HEK293 (cell line): ENCODE results near the gene DCLK3.

Experiments
- CTCF ChIA-PET: fragments of 350-600 bp; formaldehyde crosslinking; extraction: SDS; loops from one replicate; lab custom pipeline; 2021; ENCODE audit warnings: antibody characterized with exemption; lab: Yijun Ruan, JAX
- POLR2A ChIA-PET: fragments of 300-600 bp; formaldehyde crosslinking; extraction: SDS; loops from one replicate; lab custom pipeline; 2020; ENCODE audit warnings: antibody characterized with exemption, inconsistent platforms; lab: Yijun Ruan, JAX
- H3K27ac ChIP-seq: fragments of 200-500 bp; sonication (Bioruptor generic); 2 replicates; pipeline ENCODE4 v1.5.1; 2014; ENCODE audit warnings: low read depth, low read length, control low read depth, inconsistent platforms; ENCODE audit errors: extremely low read depth
- H3K36me3 ChIP-seq, 2 experiments: fragments of 200-500 bp in 1 of 2; sonication (Bioruptor generic) in 1 of 2; 1 replicate in 1 of 2; 2 replicates in 1 of 2; pipeline ENCODE4 v1.5.1; 2014 to 2017; ENCODE audit warnings: inconsistent platforms in 2 of 2, low read length in 2 of 2; ENCODE audit not compliant: control insufficient read depth in 2 of 2, insufficient read depth in 1 of 2
- H3K4me1 ChIP-seq: fragments of 200-500 bp; sonication (Bioruptor generic); 2 replicates; pipeline ENCODE4 v1.5.1; 2014; ENCODE audit warnings: mild to moderate bottlenecking, low read length, inconsistent platforms; ENCODE audit not compliant: control insufficient read depth, insufficient read depth
- H3K4me3 ChIP-seq: 2 replicates; pipeline ENCODE4 v1.5.1; 2011; ENCODE audit warnings: low read depth, mild to moderate bottlenecking, control low read depth, low read length, moderate library complexity
- H3K9me3 ChIP-seq: fragments of 200-500 bp; sonication (Bioruptor generic); 2 replicates; pipeline ENCODE4 v1.5.1; 2014; ENCODE audit warnings: low read depth, low read length, inconsistent platforms; ENCODE audit not compliant: control insufficient read depth, insufficient read depth
- KLF9 ChIP-seq: fragments of 450-650 bp; formaldehyde crosslinking; IDR thresholded peaks from 2 replicates; pipeline ENCODE4 v1.5.1; 2016; ENCODE audit warnings: missing biosample characterization, missing genetic modification characterization, low read depth
- MEIS1 ChIP-seq: sonication (generic); formaldehyde crosslinking; IDR thresholded peaks from 2 replicates; pipeline ENCODE4 v1.8.1; 2022; ENCODE audit warnings: missing genetic modification reagents, mild to moderate bottlenecking, borderline replicate concordance
- MYNN ChIP-seq: fragments of 450-650 bp; formaldehyde crosslinking; IDR thresholded peaks from 2 replicates; pipeline ENCODE4 v1.5.1; 2016; ENCODE audit warnings: missing biosample characterization, missing genetic modification characterization, borderline replicate concordance
- MZF1 ChIP-seq: fragments of 450-650 bp; formaldehyde crosslinking; IDR thresholded peaks from 2 replicates; pipeline ENCODE4 v1.5.1; 2017; ENCODE audit warnings: missing biosample characterization, missing genetic modification characterization, borderline replicate concordance
- WT1 ChIP-seq: fragments of 450-650 bp; formaldehyde crosslinking; IDR thresholded peaks from 2 replicates; pipeline ENCODE4 v1.5.1; 2016; ENCODE audit warnings: missing biosample characterization, missing genetic modification characterization
- YY1 ChIP-seq: fragments of 450-650 bp; formaldehyde crosslinking; IDR thresholded peaks from 2 replicates; pipeline ENCODE4 v1.5.1; 2018; ENCODE audit warnings: missing biosample characterization, missing genetic modification characterization
- ZBTB21 ChIP-seq: fragments of 450-650 bp; formaldehyde crosslinking; IDR thresholded peaks from 2 replicates; pipeline ENCODE4 v1.5.1; 2017; ENCODE audit warnings: missing biosample characterization, missing genetic modification characterization
- ZNF138 ChIP-seq: fragments of 450-650 bp; formaldehyde crosslinking; IDR thresholded peaks from 2 replicates; pipeline ENCODE4 v1.5.1; 2016; ENCODE audit warnings: missing biosample characterization, missing genetic modification characterization, borderline replicate concordance
- ZNF23 ChIP-seq: fragments of 450-650 bp; formaldehyde crosslinking; IDR thresholded peaks from 2 replicates; pipeline ENCODE4 v1.5.1; 2016; ENCODE audit warnings: missing biosample characterization, missing genetic modification characterization, borderline replicate concordance
- ZNF311 ChIP-seq: fragments of 450-650 bp; formaldehyde crosslinking; IDR thresholded peaks from 2 replicates; pipeline ENCODE4 v1.5.1; 2017; ENCODE audit warnings: missing biosample characterization, missing genetic modification characterization, borderline replicate concordance
- ZNF433 ChIP-seq: fragments of 450-650 bp; formaldehyde crosslinking; IDR thresholded peaks from 2 replicates; pipeline ENCODE4 v1.5.1; 2016; ENCODE audit warnings: missing biosample characterization, missing genetic modification characterization, low read depth
- ZNF473 ChIP-seq: fragments of 450-650 bp; formaldehyde crosslinking; IDR thresholded peaks from 2 replicates; pipeline ENCODE4 v1.5.1; 2017; ENCODE audit warnings: missing biosample characterization, missing genetic modification characterization
- ZNF501 ChIP-seq: fragments of 450-650 bp; formaldehyde crosslinking; IDR thresholded peaks from 2 replicates; pipeline ENCODE4 v1.5.1; 2016; ENCODE audit warnings: missing biosample characterization, missing genetic modification characterization
- ZNF600 ChIP-seq: fragments of 450-650 bp; formaldehyde crosslinking; IDR thresholded peaks from 2 replicates; pipeline ENCODE4 v1.5.1; 2016; ENCODE audit warnings: missing biosample characterization, missing genetic modification characterization
- ZNF621 ChIP-seq: fragments of 450-650 bp; formaldehyde crosslinking; IDR thresholded peaks from 2 replicates; pipeline ENCODE4 v1.5.1; 2017; ENCODE audit warnings: missing biosample characterization, missing genetic modification characterization
- ZNF629 ChIP-seq: fragments of 450-650 bp; formaldehyde crosslinking; IDR thresholded peaks from 2 replicates; pipeline ENCODE4 v1.5.1; 2017; ENCODE audit warnings: missing biosample characterization, missing genetic modification characterization
- ZNF660 ChIP-seq: fragments of 450-650 bp; IDR thresholded peaks from 2 replicates; pipeline ENCODE4 v1.5.1; 2018; ENCODE audit warnings: missing biosample characterization, mild to moderate bottlenecking, missing genetic modification characterization
- ZNF664 ChIP-seq: fragments of 450-650 bp; formaldehyde crosslinking; IDR thresholded peaks from 2 replicates; pipeline ENCODE4 v1.5.1; 2016; ENCODE audit warnings: missing biosample characterization, missing genetic modification characterization
- ZNF701 ChIP-seq: fragments of 450-650 bp; formaldehyde crosslinking; IDR thresholded peaks from 2 replicates; pipeline ENCODE4 v1.5.1; 2016; ENCODE audit warnings: missing biosample characterization, missing genetic modification characterization
- TF ChIP-seq, protein P1 (sequence below): fragments of 450-650 bp; formaldehyde crosslinking; IDR thresholded peaks from 2 replicates; pipeline ENCODE4 v1.5.1; 2016; ENCODE audit warnings: missing biosample characterization, missing genetic modification characterization
- TF ChIP-seq, protein P2 (sequence below): fragments of 450-650 bp; formaldehyde crosslinking; IDR thresholded peaks from 2 replicates; pipeline ENCODE4 v1.5.1; 2017; ENCODE audit warnings: missing biosample characterization, mild to moderate bottlenecking, missing genetic modification characterization, moderate library complexity
- TF ChIP-seq, protein P3 (sequence below): fragments of 450-650 bp; formaldehyde crosslinking; IDR thresholded peaks from 2 replicates; pipeline ENCODE4 v1.5.1; 2017; ENCODE audit warnings: missing biosample characterization, missing genetic modification characterization
- TF ChIP-seq, protein P4 (sequence below): fragments of 450-650 bp; formaldehyde crosslinking; IDR thresholded peaks from 2 replicates; pipeline ENCODE4 v1.5.1; 2016; ENCODE audit warnings: missing biosample characterization, missing genetic modification characterization
- TF ChIP-seq, protein P5 (sequence below): fragments of 450-650 bp; formaldehyde crosslinking; IDR thresholded peaks from 2 replicates; pipeline ENCODE4 v1.5.1; 2016; ENCODE audit warnings: missing biosample characterization, missing genetic modification characterization

DCLK3 gene

DNA sequence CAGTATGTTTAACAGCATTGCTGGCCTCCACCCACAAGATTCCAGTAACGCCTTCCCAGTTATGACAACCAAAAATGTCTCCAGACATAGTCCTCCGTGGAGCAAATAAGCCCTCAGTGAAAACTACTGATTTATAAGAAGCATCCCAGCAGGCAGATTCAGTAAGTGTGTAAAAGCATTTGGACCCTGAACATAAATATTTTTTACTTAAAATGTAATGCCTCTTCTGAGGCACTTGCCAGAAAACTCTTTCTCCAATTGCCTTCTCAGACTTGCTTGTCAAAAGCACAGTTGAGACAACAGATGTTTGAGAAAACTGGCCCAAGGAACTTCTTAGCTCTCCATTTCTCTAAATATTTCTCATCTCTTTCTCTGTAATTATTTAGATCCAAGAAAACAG is 31.8 kb upstream of the DCLK3 start (continued):
- TF ChIP-seq MEIS1 (CRISPR knock-in tag) = no peak
- TF ChIP-seq YY1 (tag by site-specific recombination) = no peak
- TF ChIP-seq, protein P1, sequence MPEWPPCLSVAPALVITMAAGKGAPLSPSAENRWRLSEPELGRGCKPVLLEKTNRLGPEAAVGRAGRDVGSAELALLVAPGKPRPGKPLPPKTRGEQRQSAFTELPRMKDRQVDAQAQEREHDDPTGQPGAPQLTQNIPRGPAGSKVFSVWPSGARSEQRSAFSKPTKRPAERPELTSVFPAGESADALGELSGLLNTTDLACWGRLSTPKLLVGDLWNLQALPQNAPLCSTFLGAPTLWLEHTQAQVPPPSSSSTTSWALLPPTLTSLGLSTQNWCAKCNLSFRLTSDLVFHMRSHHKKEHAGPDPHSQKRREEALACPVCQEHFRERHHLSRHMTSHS (tag by site-specific recombination) = no peak
- TF ChIP-seq ZNF660 = no peak
- TF ChIP-seq, protein P2, sequence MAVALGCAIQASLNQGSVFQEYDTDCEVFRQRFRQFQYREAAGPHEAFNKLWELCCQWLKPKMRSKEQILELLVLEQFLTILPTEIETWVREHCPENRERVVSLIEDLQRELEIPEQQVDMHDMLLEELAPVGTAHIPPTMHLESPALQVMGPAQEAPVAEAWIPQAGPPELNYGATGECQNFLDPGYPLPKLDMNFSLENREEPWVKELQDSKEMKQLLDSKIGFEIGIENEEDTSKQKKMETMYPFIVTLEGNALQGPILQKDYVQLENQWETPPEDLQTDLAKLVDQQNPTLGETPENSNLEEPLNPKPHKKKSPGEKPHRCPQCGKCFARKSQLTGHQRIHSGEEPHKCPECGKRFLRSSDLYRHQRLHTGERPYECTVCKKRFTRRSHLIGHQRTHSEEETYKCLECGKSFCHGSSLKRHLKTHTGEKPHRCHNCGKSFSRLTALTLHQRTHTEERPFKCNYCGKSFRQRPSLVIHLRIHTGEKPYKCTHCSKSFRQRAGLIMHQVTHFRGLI (tag by site-specific recombination) = no peak
- TF ChIP-seq WT1 = no peak

DNA sequence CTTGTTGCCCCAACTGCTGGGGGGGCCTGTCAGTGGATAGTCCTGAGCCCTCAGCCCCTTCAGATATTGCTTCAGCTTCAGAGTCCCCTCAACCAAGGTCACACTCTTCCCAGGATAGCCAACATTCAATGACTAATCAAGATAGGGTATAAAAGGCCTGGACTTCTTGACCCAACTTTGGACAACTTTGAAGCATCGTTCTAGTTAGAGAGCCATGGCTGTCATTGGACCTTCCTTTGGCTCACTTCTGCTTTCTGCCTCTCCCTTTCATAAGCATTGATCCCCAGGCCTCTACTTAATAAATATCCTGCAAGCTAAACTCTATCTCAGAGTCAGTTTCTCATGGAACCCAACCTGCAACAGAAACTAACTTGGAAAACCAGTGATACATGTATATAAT is 31.3 kb upstream of the DCLK3 start:
- H3K4me3 ChIP-seq = no peak overlapping the region
- CTCF ChIA-PET = interaction anchor here (0.7 kb wide), 1 partner anchor 905 kb away, joined by 3 read pairs; no protein-coding TSS in a partner anchor
- H3K4me1 ChIP-seq = no peaks in the 10 kb centered on the region
- no peaks in the 10 kb centered on the region for H3K9me3 ChIP-seq
- no peak overlapping the region for H3K27ac ChIP-seq
- no peaks in the 10 kb centered on the region for H3K36me3 ChIP-seq
- POLR2A ChIA-PET = no interaction called here
- TF ChIP-seq, protein P1 (tag by site-specific recombination) = no peak
- TF ChIP-seq ZNF629 (tag by site-specific recombination) = no peak
- no peak for TF ChIP-seq ZNF501 (tag by site-specific recombination)
- TF ChIP-seq ZNF433 (tag by site-specific recombination) = no peak
- TF ChIP-seq ZNF311 (tag by site-specific recombination) = no peak
- TF ChIP-seq ZBTB21 (tag by site-specific recombination) = no peak
- TF ChIP-seq, protein P3, sequence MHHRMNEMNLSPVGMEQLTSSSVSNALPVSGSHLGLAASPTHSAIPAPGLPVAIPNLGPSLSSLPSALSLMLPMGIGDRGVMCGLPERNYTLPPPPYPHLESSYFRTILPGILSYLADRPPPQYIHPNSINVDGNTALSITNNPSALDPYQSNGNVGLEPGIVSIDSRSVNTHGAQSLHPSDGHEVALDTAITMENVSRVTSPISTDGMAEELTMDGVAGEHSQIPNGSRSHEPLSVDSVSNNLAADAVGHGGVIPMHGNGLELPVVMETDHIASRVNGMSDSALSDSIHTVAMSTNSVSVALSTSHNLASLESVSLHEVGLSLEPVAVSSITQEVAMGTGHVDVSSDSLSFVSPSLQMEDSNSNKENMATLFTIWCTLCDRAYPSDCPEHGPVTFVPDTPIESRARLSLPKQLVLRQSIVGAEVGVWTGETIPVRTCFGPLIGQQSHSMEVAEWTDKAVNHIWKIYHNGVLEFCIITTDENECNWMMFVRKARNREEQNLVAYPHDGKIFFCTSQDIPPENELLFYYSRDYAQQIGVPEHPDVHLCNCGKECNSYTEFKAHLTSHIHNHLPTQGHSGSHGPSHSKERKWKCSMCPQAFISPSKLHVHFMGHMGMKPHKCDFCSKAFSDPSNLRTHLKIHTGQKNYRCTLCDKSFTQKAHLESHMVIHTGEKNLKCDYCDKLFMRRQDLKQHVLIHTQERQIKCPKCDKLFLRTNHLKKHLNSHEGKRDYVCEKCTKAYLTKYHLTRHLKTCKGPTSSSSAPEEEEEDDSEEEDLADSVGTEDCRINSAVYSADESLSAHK = no peak
- no peak for TF ChIP-seq ZNF138 (tag by site-specific recombination)
- TF ChIP-seq ZNF701 (tag by site-specific recombination) = no peak
- no peak for TF ChIP-seq KLF9
- TF ChIP-seq MYNN = no peak
- no peak for TF ChIP-seq WT1
- TF ChIP-seq ZNF473 = no peak
- no peak for TF ChIP-seq ZNF23 (tag by site-specific recombination)
- no peak for TF ChIP-seq ZNF664 (tag by site-specific recombination)
- no peak for TF ChIP-seq MZF1 (tag by site-specific recombination)
- TF ChIP-seq ZNF600 (tag by site-specific recombination) = no peak
- TF ChIP-seq, protein P4, sequence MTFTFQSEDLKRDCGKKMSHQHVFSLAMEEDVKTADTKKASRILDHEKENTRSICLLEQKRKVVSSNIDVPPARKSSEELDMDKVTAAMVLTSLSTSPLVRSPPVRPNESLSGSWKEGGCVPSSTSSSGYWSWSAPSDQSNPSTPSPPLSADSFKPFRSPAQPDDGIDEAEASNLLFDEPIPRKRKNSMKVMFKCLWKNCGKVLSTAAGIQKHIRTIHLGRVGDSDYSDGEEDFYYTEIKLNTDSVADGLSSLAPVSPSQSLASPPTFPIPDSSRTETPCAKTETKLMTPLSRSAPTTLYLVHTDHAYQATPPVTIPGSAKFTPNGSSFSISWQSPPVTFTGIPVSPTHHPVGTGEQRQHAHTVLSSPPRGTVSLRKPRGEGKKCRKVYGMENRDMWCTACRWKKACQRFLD (tag by site-specific recombination) = no peak
- no peak for TF ChIP-seq ZNF621
- TF ChIP-seq, protein P5, sequence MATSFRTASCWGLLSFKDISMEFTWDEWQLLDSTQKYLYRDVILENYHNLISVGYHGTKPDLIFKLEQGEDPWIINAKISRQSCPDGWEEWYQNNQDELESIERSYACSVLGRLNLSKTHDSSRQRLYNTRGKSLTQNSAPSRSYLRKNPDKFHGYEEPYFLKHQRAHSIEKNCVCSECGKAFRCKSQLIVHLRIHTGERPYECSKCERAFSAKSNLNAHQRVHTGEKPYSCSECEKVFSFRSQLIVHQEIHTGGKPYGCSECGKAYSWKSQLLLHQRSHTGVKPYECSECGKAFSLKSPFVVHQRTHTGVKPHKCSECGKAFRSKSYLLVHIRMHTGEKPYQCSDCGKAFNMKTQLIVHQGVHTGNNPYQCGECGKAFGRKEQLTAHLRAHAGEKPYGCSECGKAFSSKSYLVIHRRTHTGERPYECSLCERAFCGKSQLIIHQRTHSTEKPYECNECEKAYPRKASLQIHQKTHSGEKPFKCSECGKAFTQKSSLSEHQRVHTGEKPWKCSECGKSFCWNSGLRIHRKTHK (tag by site-specific recombination) = no peak
